ENCODE data around the gene ASAP2. TPM values are rescaled to one million over a fixed set of nuclear protein-coding genes. Genes with fewer than 3 reads are reported as not detected.

Gene ASAP2
- total RNA-seq, 1 experiment from 2014 or later, result 12.6 TPM

- H3K4me1 ChIP-seq (ENCODE audit: insufficient read depth, low read length), result peaks cover 3% of the 10 kb centered on the region; the same call in 1 of the 2 replicates
- H3K27ac ChIP-seq (ENCODE audit: insufficient read length, low read depth, low read length), result no peak overlapping the region
- Mint-ChIP-seq H3K4me3 (no peak overlapping the region), H3K4me1 (peaks cover 10 to 17% of the 10 kb centered on the region in 2 experiments), H3K36me3 (ENCODE audit: insufficient read depth in 1 of 3, low read depth in 3 of 3) (peaks cover 2 to 32% (median 29%) of the 10 kb centered on the region in 3 experiments; a peak in 6 of 7 replicates), H3K27ac (0 out of 7 replicates have a peak overlapping the region, but pooled peaks of 1 of the 3 experiments have one; percentile 57), H3K27me3 (ENCODE audit: low read depth) (no peaks in the 10 kb centered on the region), H3K9me3 (no peaks in the 10 kb centered on the region)
- H3K79me1 ChIP-seq (ENCODE audit: insufficient read depth, low read depth, low read length, poor library complexity, severe bottlenecking), result no peaks in the 10 kb centered on the region
- no peaks in the 10 kb centered on the region for H3K79me2 ChIP-seq (ENCODE audit: insufficient read depth, low read length)
- no peak overlapping the region for H3T11ph ChIP-seq (ENCODE audit: low read length)
- no peak overlapping the region for H3K4me2 ChIP-seq (ENCODE audit: insufficient read depth, insufficient read length, low read length)
- H2BK20ac ChIP-seq (ENCODE audit: low read depth, low read length, poor library complexity, severe bottlenecking), result no peak overlapping the region
- H2AK5ac ChIP-seq (ENCODE audit: insufficient read length, low read length), result no peak overlapping the region
- no peak overlapping the region for H4K91ac ChIP-seq (ENCODE audit: insufficient read length, low read depth, low read length)
- TF ChIP-seq CTCF (conservative IDR thresholded peaks at IDR 0.05), result no peak
- WGBS (ENCODE audit: extremely low coverage, insufficient read length, low lambda C conversion rate), result no CpG with 5 or more reads among the region's 11 CpGs
- no peak overlapping the region for H4K8ac ChIP-seq (replicated peaks; ENCODE audit: insufficient read length, low read depth, low read length)
- no peak overlapping the region for H2BK15ac ChIP-seq (ENCODE audit: low read depth, low read length)
- no peak overlapping the region for H4K5ac ChIP-seq (ENCODE audit: insufficient read length, low read depth, low read length)
- H2AFZ ChIP-seq (ENCODE audit: low read length), result no peak overlapping the region
- no peak overlapping the region for H2BK5ac ChIP-seq (ENCODE audit: insufficient read length, low read length)
- H3K23me2 ChIP-seq (ENCODE audit: insufficient read length, low read depth, low read length, poor library complexity, severe bottlenecking), result no peaks in the 10 kb centered on the region
- no peak overlapping the region for H3K14ac ChIP-seq (ENCODE audit: insufficient read depth, low read length)
- DNase-seq, result no peak
- no peaks in the 10 kb centered on the region for H3K27me3 ChIP-seq (ENCODE audit: insufficient read depth, low read length)
- no peak overlapping the region for H2BK12ac ChIP-seq (ENCODE audit: insufficient read length, low read depth, low read length)
- no peak overlapping the region for H3K9ac ChIP-seq (ENCODE audit: extremely low read depth, insufficient read length, low read length)
- no peak overlapping the region for H3K18ac ChIP-seq (ENCODE audit: insufficient read length, low read depth, low read length)
- H4K20me1 ChIP-seq (ENCODE audit: control insufficient read depth, insufficient read depth, insufficient read length), result no peaks in the 10 kb centered on the region
- H2BK120ac ChIP-seq (ENCODE audit: low read depth, low read length, poor library complexity, severe bottlenecking), result no peak overlapping the region
- H3K56ac ChIP-seq (ENCODE audit: insufficient read length, low read depth, low read length), result no peak overlapping the region
- H3K4ac ChIP-seq (ENCODE audit: low read depth, low read length), result no peak overlapping the region
- H3K9me3 ChIP-seq (ENCODE audit: control insufficient read depth, low read depth, low read length), result no peaks in the 10 kb centered on the region
- H3K23ac ChIP-seq (ENCODE audit: insufficient read length, low read depth, low read length), result no peak overlapping the region
Observed at GRCh38 chr2:9388199-9388681, 181.6 kb downstream of the ASAP2 start.

Measured in H9 (cell line).